ENCODE results near the gene GHITM.

DNA sequence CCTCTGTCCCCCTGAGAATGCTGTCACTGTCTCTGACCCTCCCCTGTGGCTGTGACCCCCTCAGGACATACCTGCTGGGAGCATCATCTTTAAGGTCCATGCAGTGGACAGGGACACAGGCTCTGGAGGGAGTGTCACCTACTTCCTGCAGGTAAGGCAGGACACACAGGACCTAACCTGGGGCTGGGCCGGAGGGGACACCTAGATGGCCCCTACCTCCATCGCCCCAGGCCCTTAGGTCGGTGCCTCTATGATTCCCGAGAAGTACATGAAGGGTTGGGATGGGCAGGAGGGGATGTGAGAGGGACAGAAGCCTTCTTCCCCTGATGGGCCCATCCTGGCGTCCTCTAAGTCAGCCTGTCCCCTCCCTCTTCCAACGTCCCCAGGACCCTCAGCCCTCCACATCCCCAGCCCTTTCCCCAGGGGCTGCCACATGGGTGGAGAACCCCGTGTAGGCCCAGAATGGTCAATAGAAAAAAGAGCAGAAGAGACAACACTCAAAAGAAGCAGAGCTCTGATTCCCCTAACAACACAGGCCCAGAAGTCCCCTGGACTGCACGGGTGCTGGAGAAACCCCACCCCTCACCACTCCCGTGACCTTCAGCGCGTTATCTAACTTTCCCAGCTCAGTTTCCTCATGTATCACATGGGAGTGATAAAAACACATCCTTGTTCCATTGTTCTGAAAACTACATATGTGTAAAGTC, 61.4 kb downstream of the GHITM start:
- TF ChIP-seq, protein P1, sequence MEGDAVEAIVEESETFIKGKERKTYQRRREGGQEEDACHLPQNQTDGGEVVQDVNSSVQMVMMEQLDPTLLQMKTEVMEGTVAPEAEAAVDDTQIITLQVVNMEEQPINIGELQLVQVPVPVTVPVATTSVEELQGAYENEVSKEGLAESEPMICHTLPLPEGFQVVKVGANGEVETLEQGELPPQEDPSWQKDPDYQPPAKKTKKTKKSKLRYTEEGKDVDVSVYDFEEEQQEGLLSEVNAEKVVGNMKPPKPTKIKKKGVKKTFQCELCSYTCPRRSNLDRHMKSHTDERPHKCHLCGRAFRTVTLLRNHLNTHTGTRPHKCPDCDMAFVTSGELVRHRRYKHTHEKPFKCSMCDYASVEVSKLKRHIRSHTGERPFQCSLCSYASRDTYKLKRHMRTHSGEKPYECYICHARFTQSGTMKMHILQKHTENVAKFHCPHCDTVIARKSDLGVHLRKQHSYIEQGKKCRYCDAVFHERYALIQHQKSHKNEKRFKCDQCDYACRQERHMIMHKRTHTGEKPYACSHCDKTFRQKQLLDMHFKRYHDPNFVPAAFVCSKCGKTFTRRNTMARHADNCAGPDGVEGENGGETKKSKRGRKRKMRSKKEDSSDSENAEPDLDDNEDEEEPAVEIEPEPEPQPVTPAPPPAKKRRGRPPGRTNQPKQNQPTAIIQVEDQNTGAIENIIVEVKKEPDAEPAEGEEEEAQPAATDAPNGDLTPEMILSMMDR (IDR thresholded peaks at IDR 0.05; ENCODE audit: insufficient read depth, low read length, poor library complexity, severe bottlenecking): no peak
- TF ChIP-seq EZH2phosphoT487 (conservative IDR thresholded peaks at IDR 0.05; ENCODE audit: low read length): no peak

Measured in SU-DHL-6 (cell line).